Neural cell (in vitro differentiated cells): Measurements from ENCODE around the gene FLAD1.

Source experiments
- EP300 ChIP-seq: fragments of 450-650 bp; conservative IDR thresholded peaks from 2 replicates; pipeline ENCODE4 v1.6.1; 2014; ENCODE audit warnings: antibody characterized with exemption, mild to moderate bottlenecking, moderate library complexity; ENCODE audit not compliant: poor library complexity, severe bottlenecking
- POLR2AphosphoS5 ChIP-seq: IDR thresholded peaks from 2 replicates; pipeline ENCODE4 v1.6.1; 2012
- TF ChIP-seq, protein P1 (sequence below): fragments of 450-650 bp; IDR thresholded peaks from 2 replicates; pipeline ENCODE4 v1.5.1; 2014; ENCODE audit warnings: antibody characterized with exemption, mild to moderate bottlenecking, moderate library complexity; ENCODE audit not compliant: poor library complexity, severe bottlenecking

- TF ChIP-seq POLR2AphosphoS5 (no peak), EP300 (no peak)
- TF ChIP-seq, protein P1, sequence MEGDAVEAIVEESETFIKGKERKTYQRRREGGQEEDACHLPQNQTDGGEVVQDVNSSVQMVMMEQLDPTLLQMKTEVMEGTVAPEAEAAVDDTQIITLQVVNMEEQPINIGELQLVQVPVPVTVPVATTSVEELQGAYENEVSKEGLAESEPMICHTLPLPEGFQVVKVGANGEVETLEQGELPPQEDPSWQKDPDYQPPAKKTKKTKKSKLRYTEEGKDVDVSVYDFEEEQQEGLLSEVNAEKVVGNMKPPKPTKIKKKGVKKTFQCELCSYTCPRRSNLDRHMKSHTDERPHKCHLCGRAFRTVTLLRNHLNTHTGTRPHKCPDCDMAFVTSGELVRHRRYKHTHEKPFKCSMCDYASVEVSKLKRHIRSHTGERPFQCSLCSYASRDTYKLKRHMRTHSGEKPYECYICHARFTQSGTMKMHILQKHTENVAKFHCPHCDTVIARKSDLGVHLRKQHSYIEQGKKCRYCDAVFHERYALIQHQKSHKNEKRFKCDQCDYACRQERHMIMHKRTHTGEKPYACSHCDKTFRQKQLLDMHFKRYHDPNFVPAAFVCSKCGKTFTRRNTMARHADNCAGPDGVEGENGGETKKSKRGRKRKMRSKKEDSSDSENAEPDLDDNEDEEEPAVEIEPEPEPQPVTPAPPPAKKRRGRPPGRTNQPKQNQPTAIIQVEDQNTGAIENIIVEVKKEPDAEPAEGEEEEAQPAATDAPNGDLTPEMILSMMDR: no peak
These were observed 30.5 kb upstream of the FLAD1 start for GRCh38 chr1:154952664-154953063.
